ENCODE measurements around the gene CDH24.

Gene CDH24

GRCh38 chr14:23102801-23103200, 45.5 kb upstream of the CDH24 start:
- no peak for DNase-seq (ENCODE audit: low spot score)

GRCh38 chr14:23101986-23102625, 44.8 kb upstream of the CDH24 start:
- no peak for DNase-seq (ENCODE audit: low spot score)
- in situ Hi-C loops (cut with MboI; ENCODE audit: low sequenced_read_pairs, unreplicated experiment): no loop called here
- TF ChIP-seq CTCF (IDR thresholded peaks at IDR 0.05; ENCODE audit: borderline replicate concordance, control extremely low read depth, extremely low read depth, insufficient read depth, missing control alignments): no peak

More at GRCh38 chr14:23102801-23103200, 45.5 kb upstream of the CDH24 start:
- TF ChIP-seq CTCF (IDR thresholded peaks at IDR 0.05; ENCODE audit: borderline replicate concordance, control extremely low read depth, extremely low read depth, insufficient read depth, missing control alignments): no peak
- in situ Hi-C loops (cut with MboI; ENCODE audit: low sequenced_read_pairs, unreplicated experiment): no loop called here

GRCh38 chr14:23101213-23101970, 44.1 kb upstream of the CDH24 start:
- no peak for DNase-seq (ENCODE audit: low spot score)
- TF ChIP-seq CTCF (IDR thresholded peaks at IDR 0.05; ENCODE audit: borderline replicate concordance, control extremely low read depth, extremely low read depth, insufficient read depth, missing control alignments): no peak
- in situ Hi-C loops (cut with MboI; ENCODE audit: low sequenced_read_pairs, unreplicated experiment): no loop called here

GRCh38 chr14:23099212-23099861, 42.0 kb upstream of the CDH24 start:
- in situ Hi-C loops (cut with MboI; ENCODE audit: low sequenced_read_pairs, unreplicated experiment): no loop called here
- TF ChIP-seq CTCF (IDR thresholded peaks at IDR 0.05; ENCODE audit: borderline replicate concordance, control extremely low read depth, extremely low read depth, insufficient read depth, missing control alignments): no peak

GRCh38 chr14:23097786-23098185, 40.5 kb upstream of the CDH24 start:
- DNase-seq (ENCODE audit: low spot score): no peak
- in situ Hi-C loops (cut with MboI; ENCODE audit: low sequenced_read_pairs, unreplicated experiment): no loop called here
- no peak for TF ChIP-seq CTCF (IDR thresholded peaks at IDR 0.05; ENCODE audit: borderline replicate concordance, control extremely low read depth, extremely low read depth, insufficient read depth, missing control alignments)

More at GRCh38 chr14:23099212-23099861, 42.0 kb upstream of the CDH24 start:
- no peak for DNase-seq (ENCODE audit: low spot score)

GRCh38 chr14:23095196-23096108, 38.1 kb upstream of the CDH24 start, which contains the start of gene C14orf119:
C14orf119 (plus strand) TSS chr14:23095505; CDS start chr14:23097659, 2,154 bp downstream.
- no peak for TF ChIP-seq CTCF (IDR thresholded peaks at IDR 0.05; ENCODE audit: borderline replicate concordance, control extremely low read depth, extremely low read depth, insufficient read depth, missing control alignments)
- DNase-seq (ENCODE audit: low spot score): peak; percentile 99
- in situ Hi-C loops (cut with MboI; ENCODE audit: low sequenced_read_pairs, unreplicated experiment): no loop called here

Measured in GM13976 (cell line).